Sigmoid colon (tissue), 7 donors: ENCODE data around the gene DAGLB. TPM values are rescaled to one million over a fixed set of nuclear protein-coding genes. Genes with fewer than 3 reads are reported as not detected.
A peak's percentile ranks its signal among the peaks of the same experiment; 100 is the strongest.

Source experiments
- DNase-seq: peaks from one replicate; pipeline ENCODE4 v3.0.0-alpha.2; 2019
- H3K27ac ChIP-seq, 4 donors: fragments of 200-600 bp; sonication (generic); one replicate each; pipeline ENCODE4 v1.5.1; 2016 to 2019; ENCODE audit warnings: mild to moderate bottlenecking in 1 of 4
- H3K27me3 ChIP-seq, 3 donors: fragments of 200-600 bp; sonication (generic); one replicate each; pipeline ENCODE4 v1.5.1; 2019; ENCODE audit warnings: mild to moderate bottlenecking in 1 of 3
- H3K36me3 ChIP-seq, 4 donors: fragments of 200-600 bp; sonication (generic); one replicate each; pipeline ENCODE4 v1.5.1; 2016 to 2019
- H3K4me1 ChIP-seq, 4 donors: fragments of 200-600 bp; sonication (generic); one replicate each; pipeline ENCODE4 v1.5.1; 2017 to 2019
- H3K4me3 ChIP-seq, 4 donors: fragments of 200-600 bp; sonication (generic); one replicate each; pipeline ENCODE4 v1.5.1; 2017 to 2019; ENCODE audit warnings: mild to moderate bottlenecking in 2 of 4, moderate library complexity in 1 of 4
- H3K9me3 ChIP-seq, 4 donors: fragments of 200-600 bp in 3 of 4; sonication (generic) in 3 of 4; one replicate each; pipeline versions ENCODE4 v1.5.1 to v1.6.1; 2013 to 2019
- EP300 ChIP-seq, 4 donors: sonication (generic); formaldehyde crosslinking; IDR thresholded peaks; one replicate each; pipeline ENCODE4 v1.6.1; 2017; ENCODE audit warnings: antibody characterized with exemption in 4 of 4
- POLR2A ChIP-seq, 2 donors: fragments of 450-650 bp; IDR thresholded peaks; one replicate each; pipeline ENCODE4 v1.6.1; 2016; ENCODE audit warnings: antibody characterized with exemption in 2 of 2, mild to moderate bottlenecking in 2 of 2, moderate library complexity in 2 of 2
- POLR2AphosphoS5 ChIP-seq, 4 donors: sonication (generic); formaldehyde crosslinking; IDR thresholded peaks; one replicate each; pipeline ENCODE4 v1.6.1; 2017; ENCODE audit warnings: antibody characterized with exemption in 4 of 4
- whole genome bisulfite sequencing, 2 donors: extraction: QIAGEN DNeasy Blood & Tissue Kit; methylation state at CpG; one replicate each; pipeline ENCODE4 v1.1.7; 2013; 5-methylcytosine and 5-hydroxymethylcytosine counted together
- intact Hi-C: fragments of 100-400 bp; cut with DNase I; formaldehyde crosslinking; loops from one replicate; pipeline ENCODE4 v1.15.1; 2023
- polyA plus RNA-seq, 3 donors: library from polyadenylated mRNA; stranded (reverse); fragments of 200-250 nt; gene quantifications; one replicate each; pipeline ENCODE4 v1.2.3, GENCODE V29; 2013
- total RNA-seq, 4 donors: library from RNA; depleted of rRNA; stranded (reverse); fragments of >200 nt; gene quantifications; one replicate each; pipeline ENCODE4 v1.1.0, GENCODE V29; 2016
- TF ChIP-seq, protein P1 (sequence below), 4 experiments: fragments of 450-650 bp in 3 of 4; fragments of 200-600 bp in 1 of 4; IDR thresholded peaks; one replicate each; pipeline ENCODE4 v1.5.1; 2016 to 2019; ENCODE audit warnings: antibody characterized with exemption in 4 of 4, mild to moderate bottlenecking in 3 of 4, moderate library complexity in 2 of 4
- donor health status: healthy with polysubstance abuse.
- donor health status: Bipolar disorder and iron deficiency.
- donor health status: healthy.

Gene DAGLB
- total and polyA plus RNA-seq, 7 donors, result 3.0 to 11.7 (median 7.7) TPM

DNA sequence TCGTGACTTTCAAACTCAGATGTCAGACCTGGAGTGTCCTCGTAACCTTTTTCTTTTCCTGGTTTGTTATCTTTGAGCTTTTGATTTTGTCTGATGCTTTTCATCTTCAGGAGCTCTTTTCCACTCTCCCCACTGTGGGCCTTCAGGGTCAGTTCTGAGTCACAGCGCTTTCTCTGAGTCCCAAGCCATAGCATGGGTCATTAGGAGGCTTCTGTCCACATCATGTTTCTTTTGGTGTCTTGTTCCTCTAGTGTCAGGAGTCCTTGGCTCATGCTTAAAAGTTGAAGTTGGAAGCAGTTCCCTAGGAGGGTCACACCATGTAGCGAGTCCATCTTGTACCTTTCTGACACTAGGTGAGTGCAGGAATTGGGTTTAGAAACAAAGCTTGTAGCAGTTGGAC lies 40.3 kb downstream of the DAGLB start:
- no peak overlapping the region for H3K27ac ChIP-seq
- intact Hi-C loops, result no loop called here
- no peaks in the 10 kb centered on the region for H3K27me3 ChIP-seq
- H3K4me3 ChIP-seq, result no peak overlapping the region
- WGBS, 2 donors, result 96 to 97% methylated on average over 4 of the region's 4 CpGs
- H3K9me3 ChIP-seq, result no peaks in the 10 kb centered on the region
- H3K36me3 ChIP-seq, result peaks cover 33 to 98% (median 79%) of the 10 kb centered on the region in 4 donors
- no peak for DNase-seq
- TF ChIP-seq EP300 (IDR thresholded peaks at IDR 0.05) (no peak), POLR2A (IDR thresholded peaks at IDR 0.05) (no peak)
- H3K4me1 ChIP-seq, result no peaks in the 10 kb centered on the region

DNA sequence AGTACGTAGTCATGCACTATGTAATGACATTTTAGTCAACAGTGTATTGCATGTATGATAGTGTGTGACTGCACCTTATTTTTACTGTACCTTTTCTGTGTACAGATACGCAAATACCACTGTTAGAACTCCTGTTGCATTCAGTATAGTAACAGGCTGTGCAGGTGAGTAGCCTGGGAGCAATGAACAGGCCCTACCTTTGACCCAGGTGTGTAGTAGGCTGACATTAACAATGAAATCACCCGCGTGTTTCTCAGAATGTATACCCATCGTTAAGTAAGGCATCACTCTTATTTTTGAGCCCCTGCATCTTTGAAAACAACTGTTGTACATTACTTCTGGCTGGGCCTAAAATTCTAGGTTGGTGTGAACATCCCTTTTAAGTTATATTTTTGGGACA lies 41.6 kb downstream of the DAGLB start:
- Histone ChIP-seq H3K9me3 (no peaks in the 10 kb centered on the region), H3K4me1 (no peaks in the 10 kb centered on the region), H3K4me3 (no peak overlapping the region), H3K27ac (no peak overlapping the region), H3K27me3 (no peaks in the 10 kb centered on the region), H3K36me3 (peaks cover 31 to 98% (median 79%) of the 10 kb centered on the region in 4 donors)
- intact Hi-C loops, result no loop called here
- DNase-seq, result no peak
- 85 to 89% methylated on average over 5 of the region's 5 CpGs for WGBS, 2 donors
- TF ChIP-seq EP300 (IDR thresholded peaks at IDR 0.05), result no peak
- no peak for TF ChIP-seq POLR2AphosphoS5 (IDR thresholded peaks at IDR 0.05)
- TF ChIP-seq POLR2A (IDR thresholded peaks at IDR 0.05), result no peak
- TF ChIP-seq, protein P1, sequence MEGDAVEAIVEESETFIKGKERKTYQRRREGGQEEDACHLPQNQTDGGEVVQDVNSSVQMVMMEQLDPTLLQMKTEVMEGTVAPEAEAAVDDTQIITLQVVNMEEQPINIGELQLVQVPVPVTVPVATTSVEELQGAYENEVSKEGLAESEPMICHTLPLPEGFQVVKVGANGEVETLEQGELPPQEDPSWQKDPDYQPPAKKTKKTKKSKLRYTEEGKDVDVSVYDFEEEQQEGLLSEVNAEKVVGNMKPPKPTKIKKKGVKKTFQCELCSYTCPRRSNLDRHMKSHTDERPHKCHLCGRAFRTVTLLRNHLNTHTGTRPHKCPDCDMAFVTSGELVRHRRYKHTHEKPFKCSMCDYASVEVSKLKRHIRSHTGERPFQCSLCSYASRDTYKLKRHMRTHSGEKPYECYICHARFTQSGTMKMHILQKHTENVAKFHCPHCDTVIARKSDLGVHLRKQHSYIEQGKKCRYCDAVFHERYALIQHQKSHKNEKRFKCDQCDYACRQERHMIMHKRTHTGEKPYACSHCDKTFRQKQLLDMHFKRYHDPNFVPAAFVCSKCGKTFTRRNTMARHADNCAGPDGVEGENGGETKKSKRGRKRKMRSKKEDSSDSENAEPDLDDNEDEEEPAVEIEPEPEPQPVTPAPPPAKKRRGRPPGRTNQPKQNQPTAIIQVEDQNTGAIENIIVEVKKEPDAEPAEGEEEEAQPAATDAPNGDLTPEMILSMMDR (IDR thresholded peaks at IDR 0.05), result no peak

DNA sequence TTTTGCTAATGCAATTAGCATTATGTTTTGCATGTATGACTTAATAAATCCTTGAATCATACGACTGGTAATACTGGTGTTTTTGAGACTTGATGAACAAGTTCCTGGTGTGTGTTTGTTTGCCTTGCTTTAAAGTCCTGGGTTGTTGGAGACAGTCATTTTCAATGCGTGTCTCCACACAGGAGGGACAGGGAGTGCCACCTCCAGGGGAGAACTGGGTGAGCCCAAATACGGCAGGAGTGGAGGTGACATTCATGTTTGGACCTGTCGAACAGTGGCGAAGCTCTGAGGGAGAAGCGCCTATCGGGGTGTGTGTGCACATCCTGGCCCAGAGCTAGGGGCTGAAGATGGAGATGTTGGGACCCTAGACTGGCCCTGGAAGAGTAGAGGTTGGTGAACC lies 43.8 kb downstream of the DAGLB start:
- intact Hi-C loops, result no loop called here
- Histone ChIP-seq H3K27ac (no peak overlapping the region), H3K36me3 (peaks cover 26 to 82% (median 65%) of the 10 kb centered on the region in 4 donors), H3K27me3 (no peaks in the 10 kb centered on the region), H3K4me3 (no peak overlapping the region), H3K4me1 (peaks cover 0 to 18% (median 13%) of the 10 kb centered on the region in 4 donors), H3K9me3 (no peaks in the 10 kb centered on the region)
- TF ChIP-seq EP300 (IDR thresholded peaks at IDR 0.05) (no peak), POLR2AphosphoS5 (IDR thresholded peaks at IDR 0.05) (peak in 1 of 4 donors; percentile 4), POLR2A (IDR thresholded peaks at IDR 0.05) (no peak)
- TF ChIP-seq, protein P1 (IDR thresholded peaks at IDR 0.05), result no peak
- WGBS, 2 donors, result 80 to 91% methylated on average over 7 of the region's 7 CpGs
- DNase-seq, result no peak

DNA sequence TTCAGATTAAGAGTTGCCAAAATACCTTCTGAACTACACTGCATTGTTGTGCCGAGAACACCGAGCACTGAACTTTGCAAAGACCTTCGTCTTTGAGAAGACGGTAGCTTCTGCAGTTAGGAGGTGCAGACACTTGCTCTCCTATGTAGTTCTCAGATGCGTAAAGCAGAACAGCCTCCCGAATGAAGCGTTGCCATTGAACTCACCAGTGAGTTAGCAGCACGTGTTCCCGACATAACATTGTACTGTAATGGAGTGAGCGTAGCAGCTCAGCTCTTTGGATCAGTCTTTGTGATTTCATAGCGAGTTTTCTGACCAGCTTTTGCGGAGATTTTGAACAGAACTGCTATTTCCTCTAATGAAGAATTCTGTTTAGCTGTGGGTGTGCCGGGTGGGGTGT lies 45.0 kb downstream of the DAGLB start:
- DNase-seq, result no peak
- no peaks in the 10 kb centered on the region for H3K9me3 ChIP-seq
- no peak overlapping the region for H3K27ac ChIP-seq
- intact Hi-C loops, result no loop called here
- no peak overlapping the region for H3K4me3 ChIP-seq
- WGBS, 2 donors, result 95% methylated on average over 13 of the region's 13 CpGs
- H3K36me3 ChIP-seq, result peaks cover 16 to 72% (median 57%) of the 10 kb centered on the region in 4 donors
- H3K4me1 ChIP-seq, result peaks cover 0 to 30% (median 25%) of the 10 kb centered on the region in 4 donors
- TF ChIP-seq POLR2AphosphoS5 (IDR thresholded peaks at IDR 0.05) (peak in 1 of 4 donors; percentile 9), EP300 (IDR thresholded peaks at IDR 0.05) (no peak)
- TF ChIP-seq, protein P1 (IDR thresholded peaks at IDR 0.05), result no peak
- H3K27me3 ChIP-seq, result no peaks in the 10 kb centered on the region

DNA sequence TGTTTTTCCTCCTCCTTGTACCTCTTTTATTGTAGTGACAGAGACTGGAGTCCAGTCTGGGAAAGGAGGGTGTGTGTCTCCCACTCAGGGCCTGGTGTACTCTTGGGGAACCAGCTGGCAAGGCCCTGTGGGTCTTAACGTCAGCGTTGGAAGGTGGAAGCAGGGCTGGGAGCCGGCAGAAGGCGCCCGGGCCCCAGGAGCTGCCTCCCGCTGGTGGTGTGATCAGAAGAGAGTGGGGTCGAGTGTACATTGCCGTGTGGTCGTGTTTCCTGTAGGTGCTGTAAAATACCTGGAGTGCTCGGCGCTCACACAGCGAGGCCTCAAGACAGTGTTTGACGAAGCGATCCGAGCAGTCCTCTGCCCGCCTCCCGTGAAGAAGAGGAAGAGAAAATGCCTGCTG lies 45.7 kb downstream of the DAGLB start:
- no peak for DNase-seq
- peaks cover 0 to 36% (median 29%) of the 10 kb centered on the region in 4 donors for H3K4me1 ChIP-seq
- no peaks in the 10 kb centered on the region for H3K9me3 ChIP-seq
- H3K27me3 ChIP-seq, result no peaks in the 10 kb centered on the region
- intact Hi-C loops, result no loop called here
- H3K4me3 ChIP-seq, result no peak overlapping the region
- no peak overlapping the region for H3K27ac ChIP-seq
- peaks cover 16 to 65% (median 51%) of the 10 kb centered on the region in 4 donors for H3K36me3 ChIP-seq
- 89 to 91% methylated on average over 17 of the region's 17 CpGs for WGBS, 2 donors
- TF ChIP-seq EP300 (IDR thresholded peaks at IDR 0.05), result no peak
- TF ChIP-seq, protein P1 (IDR thresholded peaks at IDR 0.05), result no peak
- TF ChIP-seq POLR2A (IDR thresholded peaks at IDR 0.05), result no peak
